CD4-positive, alpha-beta memory T cell (primary cell): ENCODE measurements around the gene ZNF473. TPM values are rescaled to one million over a fixed set of nuclear protein-coding genes. Genes with fewer than 3 reads are reported as not detected.

Source experiments
- CTCF ChIA-PET: fragments of 350-600 bp; sonication (Branson Sonifier 250); formaldehyde crosslinking; loops from one replicate; lab custom pipeline; 2021; ENCODE audit warnings: inconsistent platforms; ENCODE audit not compliant: partially characterized antibody; lab: Charles Lee
- POLR2A ChIA-PET: fragments of 350-600 bp; sonication (Branson Sonifier 250); formaldehyde crosslinking; loops from one replicate; lab custom pipeline; 2021; ENCODE audit not compliant: partially characterized antibody; lab: Charles Lee
- DNase-seq, 5 donors: peaks; one replicate each; pipeline versions ENCODE4 v3.0.0 to v3.0.0-alpha.2; 2020 to 2022; ENCODE audit warnings: mixed read lengths in 1 of 5
- H3K27ac ChIP-seq: one replicate; pipeline ENCODE4 v1.7.0; 2013; ENCODE audit warnings: low read depth, low read length
- H3K27me3 ChIP-seq: 2 replicates; pipeline ENCODE4 v1.7.0; 2013; ENCODE audit warnings: mild to moderate bottlenecking, low read length, moderate library complexity; ENCODE audit not compliant: insufficient read depth
- H3K36me3 ChIP-seq: 2 replicates; pipeline ENCODE4 v1.7.0; 2013; ENCODE audit warnings: mild to moderate bottlenecking, low read length, moderate library complexity; ENCODE audit not compliant: insufficient read depth
- H3K4me1 ChIP-seq: 2 replicates; pipeline ENCODE4 v1.7.0; 2013; ENCODE audit warnings: mild to moderate bottlenecking, low read length, moderate library complexity; ENCODE audit not compliant: insufficient read depth
- H3K4me3 ChIP-seq, 2 donors: one replicate each; pipeline ENCODE4 v1.7.0; 2013; ENCODE audit warnings: low read length in 2 of 2, mild to moderate bottlenecking in 1 of 2
- H3K9me3 ChIP-seq, 2 donors: one replicate each; pipeline ENCODE4 v1.7.0; 2013; ENCODE audit warnings: low read length in 2 of 2, control low read depth in 1 of 2; ENCODE audit not compliant: control insufficient read depth in 1 of 2
- H3K27ac Mint-ChIP-seq, 7 donors: one replicate each; pipeline ENCODE4 v1.8.0; 2020 to 2021; ENCODE audit warnings: mixed read lengths in 7 of 7, mild to moderate bottlenecking in 6 of 7, inconsistent platforms in 3 of 7, moderate library complexity in 3 of 7
- H3K27me3 Mint-ChIP-seq, 2 donors: one replicate each; pipeline ENCODE4 v1.8.0; 2020 to 2021; ENCODE audit warnings: mixed read lengths in 2 of 2
- H3K36me3 Mint-ChIP-seq, 2 donors: one replicate each; pipeline ENCODE4 v1.8.0; 2020 to 2021; ENCODE audit warnings: mixed read lengths in 2 of 2, inconsistent platforms in 1 of 2, mild to moderate bottlenecking in 1 of 2
- H3K4me1 Mint-ChIP-seq, 4 donors: one replicate each; pipeline ENCODE4 v1.8.0; 2020 to 2021; ENCODE audit warnings: mixed read lengths in 4 of 4, mild to moderate bottlenecking in 1 of 4
- H3K4me3 Mint-ChIP-seq, 8 donors: one replicate each; pipeline ENCODE4 v1.8.0; 2020 to 2021; ENCODE audit warnings: mixed read lengths in 8 of 8, mild to moderate bottlenecking in 7 of 8, moderate library complexity in 6 of 8, inconsistent platforms in 3 of 8
- H3K9me3 Mint-ChIP-seq, 8 donors: one replicate each; pipeline ENCODE4 v1.8.0; 2020 to 2021; ENCODE audit warnings: mixed read lengths in 8 of 8, mild to moderate bottlenecking in 5 of 8, inconsistent platforms in 3 of 8, moderate library complexity in 1 of 8
- intact Hi-C: fragments of 100-400 bp; cut with micrococcal nuclease; formaldehyde crosslinking; loops from one replicate; pipeline ENCODE4 v1.15.1; 2023
- polyA plus RNA-seq, 2 donors: library from polyadenylated mRNA; unstranded; fragments of 300-500 nt; fragmentation: Illumina TruSeq; gene quantifications; one replicate each; pipeline ENCODE4 v1.2.3, GENCODE V29; 2021
- total RNA-seq, 2 experiments: library from RNA; stranded (reverse); gene quantifications; one replicate each; pipeline ENCODE4 v1.2.3, GENCODE V29; 2021

Gene ZNF473
- total and polyA plus RNA-seq, 4 experiments from 2014 or later, result 2.0 to 9.0 (median 6.9) TPM

- ChIA-PET CTCF (no interaction called here), POLR2A (no interaction called here)
- no peak for DNase-seq
- intact Hi-C loops, result no loop called here
- Histone ChIP-seq H3K9me3 (no peaks in the 10 kb centered on the region), H3K27ac (no peak overlapping the region), H3K36me3 (no peaks in the 10 kb centered on the region), H3K4me1 (peaks cover 14% of the 10 kb centered on the region), H3K27me3 (no peaks in the 10 kb centered on the region), H3K4me3 (no peak overlapping the region)
- no peak overlapping the region for H3K4me3 Mint-ChIP-seq
- peak overlapping the region in 2 of 7 donors; percentile 12 to 75 for H3K27ac Mint-ChIP-seq
- H3K27me3 Mint-ChIP-seq, result peaks cover 0 to 9% of the 10 kb centered on the region in 2 donors
- peaks cover 0 to 2% of the 10 kb centered on the region in 2 donors for H3K36me3 Mint-ChIP-seq
- peaks cover 9 to 18% (median 14%) of the 10 kb centered on the region in 4 donors for H3K4me1 Mint-ChIP-seq
- peaks cover 0 to 6% (median 2%) of the 10 kb centered on the region in 8 donors for H3K9me3 Mint-ChIP-seq
Measured at GRCh38 chr19:50053119-50053518, 27.3 kb downstream of the ZNF473 start.

GRCh38 chr19:50058425-50058824 lies 32.6 kb downstream of the ZNF473 start:
- Histone ChIP-seq H3K27ac (no peak overlapping the region), H3K4me3 (no peak overlapping the region), H3K4me1 (no peaks in the 10 kb centered on the region), H3K9me3 (peaks cover 0 to 22% of the 10 kb centered on the region in 2 donors), H3K27me3 (no peaks in the 10 kb centered on the region), H3K36me3 (no peaks in the 10 kb centered on the region)
- Mint-ChIP-seq H3K36me3 (peaks cover 1 to 13% of the 10 kb centered on the region in 2 donors), H3K4me3 (no peak overlapping the region), H3K9me3 (peaks cover 0 to 36% (median 23%) of the 10 kb centered on the region in 8 donors), H3K27me3 (peaks cover 6 to 9% of the 10 kb centered on the region in 2 donors), H3K4me1 (no peaks in the 10 kb centered on the region), H3K27ac (peak overlapping the region in 1 of 7 donors; percentile 35)
- DNase-seq, result no peak
- ChIA-PET POLR2A (no interaction called here), CTCF (no interaction called here)
- intact Hi-C loops, result no loop called here

- Histone ChIP-seq H3K4me3 (no peak overlapping the region), H3K27me3 (no peaks in the 10 kb centered on the region), H3K4me1 (no peaks in the 10 kb centered on the region), H3K9me3 (peaks cover 0 to 22% of the 10 kb centered on the region in 2 donors), H3K36me3 (no peaks in the 10 kb centered on the region), H3K27ac (no peak overlapping the region)
- peaks cover 0 to 36% (median 23%) of the 10 kb centered on the region in 8 donors for H3K9me3 Mint-ChIP-seq
- ChIA-PET CTCF (no interaction called here), POLR2A (no interaction called here)
- intact Hi-C loops, result no loop called here
- H3K4me1 Mint-ChIP-seq, result no peaks in the 10 kb centered on the region
- H3K4me3 Mint-ChIP-seq, result no peak overlapping the region
- peaks cover 7 to 9% of the 10 kb centered on the region in 2 donors for H3K27me3 Mint-ChIP-seq
- no peak overlapping the region for H3K27ac Mint-ChIP-seq
- H3K36me3 Mint-ChIP-seq, result peaks cover 1 to 13% of the 10 kb centered on the region in 2 donors
- no peak for DNase-seq
Measured at GRCh38 chr19:50059045-50059444, 33.2 kb downstream of the ZNF473 start.

GRCh38 chr19:50060107-50060506 lies 34.3 kb downstream of the ZNF473 start:
- H3K27ac Mint-ChIP-seq, result peak overlapping the region in 1 of 7 donors; percentile 68
- CTCF ChIA-PET, result interaction anchor here (1.2 kb wide), 1 partner anchor 17 kb away, joined by 3 read pairs; no protein-coding TSS in a partner anchor
- peaks cover 7 to 9% of the 10 kb centered on the region in 2 donors for H3K27me3 Mint-ChIP-seq
- H3K4me3 Mint-ChIP-seq, result no peak overlapping the region
- no peak overlapping the region for H3K4me3 ChIP-seq
- no peak for DNase-seq
- no peaks in the 10 kb centered on the region for H3K36me3 ChIP-seq
- no peaks in the 10 kb centered on the region for H3K4me1 Mint-ChIP-seq
- H3K27ac ChIP-seq, result no peak overlapping the region
- H3K36me3 Mint-ChIP-seq, result peaks cover 1 to 13% of the 10 kb centered on the region in 2 donors
- no peaks in the 10 kb centered on the region for H3K4me1 ChIP-seq
- intact Hi-C loops, result no loop called here
- POLR2A ChIA-PET, result no interaction called here
- peaks cover 0 to 36% (median 23%) of the 10 kb centered on the region in 8 donors for H3K9me3 Mint-ChIP-seq
- no peaks in the 10 kb centered on the region for H3K27me3 ChIP-seq
- H3K9me3 ChIP-seq, result peaks cover 0 to 22% of the 10 kb centered on the region in 2 donors

GRCh38 chr19:50061650-50062049 lies 35.8 kb downstream of the ZNF473 start:
- Histone ChIP-seq H3K36me3 (no peaks in the 10 kb centered on the region), H3K4me3 (no peak overlapping the region), H3K4me1 (no peaks in the 10 kb centered on the region), H3K9me3 (peaks cover 0 to 22% of the 10 kb centered on the region in 2 donors), H3K27me3 (no peaks in the 10 kb centered on the region), H3K27ac (no peak overlapping the region)
- H3K36me3 Mint-ChIP-seq, result peaks cover 1 to 13% of the 10 kb centered on the region in 2 donors
- intact Hi-C loops, result no loop called here
- POLR2A ChIA-PET, result no interaction called here
- peaks cover 0 to 36% (median 23%) of the 10 kb centered on the region in 8 donors for H3K9me3 Mint-ChIP-seq
- no peak overlapping the region for H3K27ac Mint-ChIP-seq
- peaks cover 7 to 8% of the 10 kb centered on the region in 2 donors for H3K27me3 Mint-ChIP-seq
- no peak for DNase-seq
- CTCF ChIA-PET, result no interaction called here
- H3K4me1 Mint-ChIP-seq, result no peaks in the 10 kb centered on the region
- no peak overlapping the region for H3K4me3 Mint-ChIP-seq

- CTCF ChIA-PET, result no interaction called here
- no peaks in the 10 kb centered on the region for H3K36me3 Mint-ChIP-seq
- H3K4me3 ChIP-seq, result no peak overlapping the region
- no peak overlapping the region for H3K4me3 Mint-ChIP-seq
- peaks cover 11 to 14% of the 10 kb centered on the region in 2 donors for H3K27me3 Mint-ChIP-seq
- no peak for DNase-seq
- intact Hi-C loops, result no loop called here
- H3K9me3 ChIP-seq, result no peaks in the 10 kb centered on the region
- no peaks in the 10 kb centered on the region for H3K36me3 ChIP-seq
- H3K27me3 ChIP-seq, result no peaks in the 10 kb centered on the region
- H3K27ac ChIP-seq, result no peak overlapping the region
- no peaks in the 10 kb centered on the region for H3K4me1 Mint-ChIP-seq
- H3K4me1 ChIP-seq, result no peaks in the 10 kb centered on the region
- H3K27ac Mint-ChIP-seq, result no peak overlapping the region
- POLR2A ChIA-PET, result no interaction called here
- H3K9me3 Mint-ChIP-seq, result peaks cover 0 to 6% (median 0%) of the 10 kb centered on the region in 8 donors
Measured at GRCh38 chr19:50065938-50066337, 40.1 kb downstream of the ZNF473 start.

- no peaks in the 10 kb centered on the region for H3K4me1 ChIP-seq
- no peaks in the 10 kb centered on the region for H3K9me3 ChIP-seq
- H3K4me3 ChIP-seq, result no peak overlapping the region
- ChIA-PET POLR2A (no interaction called here), CTCF (no interaction called here)
- no peaks in the 10 kb centered on the region for H3K4me1 Mint-ChIP-seq
- H3K4me3 Mint-ChIP-seq, result no peak overlapping the region
- H3K27me3 Mint-ChIP-seq, result peaks cover 7 to 11% of the 10 kb centered on the region in 2 donors
- H3K9me3 Mint-ChIP-seq, result no peaks in the 10 kb centered on the region
- intact Hi-C loops, result no loop called here
- no peak for DNase-seq
- no peak overlapping the region for H3K27ac Mint-ChIP-seq
- H3K36me3 ChIP-seq, result no peaks in the 10 kb centered on the region
- no peak overlapping the region for H3K27ac ChIP-seq
- H3K36me3 Mint-ChIP-seq, result no peaks in the 10 kb centered on the region
- H3K27me3 ChIP-seq, result no peaks in the 10 kb centered on the region
Measured at GRCh38 chr19:50067575-50067974, 41.8 kb downstream of the ZNF473 start.
